ENCODE data around the gene SHISA5. TPM values are rescaled to one million over a fixed set of nuclear protein-coding genes. Genes with fewer than 3 reads are reported as not detected.
A peak's percentile ranks its signal among the peaks of the same experiment; 100 is the strongest.

SHISA5 gene
- total RNA-seq, 1 experiment from 2014 or later, result 174 TPM

DNA sequence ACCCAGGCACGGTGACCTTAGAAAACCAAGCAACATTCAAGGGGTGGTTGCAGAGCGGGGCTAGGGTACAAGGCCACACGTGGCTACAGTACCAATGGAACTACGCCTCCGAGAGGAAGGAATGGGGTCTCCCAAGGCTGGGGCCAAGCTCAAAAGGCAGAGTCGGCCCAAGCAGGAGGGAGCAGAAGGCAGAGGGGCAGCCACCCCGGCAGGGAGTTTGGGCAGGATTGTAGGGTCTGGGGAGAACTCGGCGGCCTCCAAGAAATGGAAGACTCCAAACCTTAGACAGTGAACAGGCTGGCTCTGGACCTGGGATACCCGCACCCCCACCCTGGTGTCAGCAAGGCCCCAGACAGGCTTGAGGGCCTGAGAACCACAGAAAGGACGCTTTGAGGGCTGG, 28.8 kb downstream of the SHISA5 start:
- H4K91ac ChIP-seq (ENCODE audit: insufficient read length, low read depth, low read length), result peak overlapping the region; percentile 3
- H2BK15ac ChIP-seq (ENCODE audit: low read depth, low read length), result no peak overlapping the region
- DNase-seq, result no peak
- no peak overlapping the region for H2BK20ac ChIP-seq (ENCODE audit: low read depth, low read length, poor library complexity, severe bottlenecking)
- H3K4ac ChIP-seq (ENCODE audit: low read depth, low read length), result no peak overlapping the region
- H3K27me3 ChIP-seq (ENCODE audit: insufficient read depth, low read length), result no peaks in the 10 kb centered on the region
- Mint-ChIP-seq H3K4me3 (no peak overlapping the region; a peak in 1 of 5 replicates), H3K9me3 (no peaks in the 10 kb centered on the region; a peak in 1 of 5 replicates), H3K4me1 (peaks cover 43 to 47% of the 10 kb centered on the region in 2 experiments), H3K27ac (peak overlapping the region; percentile 89 to 97 (median 92)), H3K36me3 (ENCODE audit: insufficient read depth in 1 of 3, low read depth in 3 of 3) (peaks cover 3 to 6% (median 5%) of the 10 kb centered on the region in 3 experiments; a peak in 5 of 7 replicates), H3K27me3 (ENCODE audit: low read depth) (no peaks in the 10 kb centered on the region)
- no peak overlapping the region for H3K56ac ChIP-seq (ENCODE audit: insufficient read length, low read depth, low read length)
- peak overlapping the region; percentile 71 for H2BK12ac ChIP-seq (ENCODE audit: insufficient read length, low read depth, low read length)
- peaks cover 7% of the 10 kb centered on the region; the same call in 1 of the 2 replicates for H3K4me1 ChIP-seq (ENCODE audit: insufficient read depth, low read length)
- H2AFZ ChIP-seq (ENCODE audit: low read length), result no peak overlapping the region
- H3K9me3 ChIP-seq (ENCODE audit: control insufficient read depth, low read depth, low read length), result no peaks in the 10 kb centered on the region
- H3T11ph ChIP-seq (ENCODE audit: low read length), result no peak overlapping the region
- peak overlapping the region; percentile 30; the same call in 1 of the 2 replicates for H3K14ac ChIP-seq (ENCODE audit: insufficient read depth, low read length)
- no peak overlapping the region for H4K5ac ChIP-seq (ENCODE audit: insufficient read length, low read depth, low read length)
- H3K27ac ChIP-seq (ENCODE audit: insufficient read length, low read depth, low read length), result peak overlapping the region; percentile 9
- H3K79me1 ChIP-seq (ENCODE audit: insufficient read depth, low read depth, low read length, poor library complexity, severe bottlenecking), result no peaks in the 10 kb centered on the region
- H4K20me1 ChIP-seq (ENCODE audit: control insufficient read depth, insufficient read depth, insufficient read length), result no peaks in the 10 kb centered on the region
- H3K79me2 ChIP-seq (ENCODE audit: insufficient read depth, low read length), result no peaks in the 10 kb centered on the region
- H2AK5ac ChIP-seq (ENCODE audit: insufficient read length, low read length), result no peak overlapping the region
- H2BK120ac ChIP-seq (ENCODE audit: low read depth, low read length, poor library complexity, severe bottlenecking), result no peak overlapping the region
- WGBS (ENCODE audit: extremely low coverage, insufficient read length, low lambda C conversion rate), result no CpG with 5 or more reads among the region's 11 CpGs
- no peak overlapping the region for H4K8ac ChIP-seq (replicated peaks; ENCODE audit: insufficient read length, low read depth, low read length)
- TF ChIP-seq, protein P1, sequence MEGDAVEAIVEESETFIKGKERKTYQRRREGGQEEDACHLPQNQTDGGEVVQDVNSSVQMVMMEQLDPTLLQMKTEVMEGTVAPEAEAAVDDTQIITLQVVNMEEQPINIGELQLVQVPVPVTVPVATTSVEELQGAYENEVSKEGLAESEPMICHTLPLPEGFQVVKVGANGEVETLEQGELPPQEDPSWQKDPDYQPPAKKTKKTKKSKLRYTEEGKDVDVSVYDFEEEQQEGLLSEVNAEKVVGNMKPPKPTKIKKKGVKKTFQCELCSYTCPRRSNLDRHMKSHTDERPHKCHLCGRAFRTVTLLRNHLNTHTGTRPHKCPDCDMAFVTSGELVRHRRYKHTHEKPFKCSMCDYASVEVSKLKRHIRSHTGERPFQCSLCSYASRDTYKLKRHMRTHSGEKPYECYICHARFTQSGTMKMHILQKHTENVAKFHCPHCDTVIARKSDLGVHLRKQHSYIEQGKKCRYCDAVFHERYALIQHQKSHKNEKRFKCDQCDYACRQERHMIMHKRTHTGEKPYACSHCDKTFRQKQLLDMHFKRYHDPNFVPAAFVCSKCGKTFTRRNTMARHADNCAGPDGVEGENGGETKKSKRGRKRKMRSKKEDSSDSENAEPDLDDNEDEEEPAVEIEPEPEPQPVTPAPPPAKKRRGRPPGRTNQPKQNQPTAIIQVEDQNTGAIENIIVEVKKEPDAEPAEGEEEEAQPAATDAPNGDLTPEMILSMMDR (conservative IDR thresholded peaks at IDR 0.05), result peak; percentile 35; the same call in 2 of the 3 replicates
- H3K23me2 ChIP-seq (ENCODE audit: insufficient read length, low read depth, low read length, poor library complexity, severe bottlenecking), result peaks cover 5% of the 10 kb centered on the region
- no peak overlapping the region for H3K23ac ChIP-seq (ENCODE audit: insufficient read length, low read depth, low read length)
- H2BK5ac ChIP-seq (ENCODE audit: insufficient read length, low read length), result no peak overlapping the region
- H3K9ac ChIP-seq (ENCODE audit: extremely low read depth, insufficient read length, low read length), result no peak overlapping the region
- peak overlapping the region; percentile 1 for H3K18ac ChIP-seq (ENCODE audit: insufficient read length, low read depth, low read length)
- H3K4me2 ChIP-seq (ENCODE audit: insufficient read depth, insufficient read length, low read length), result peak overlapping the region; percentile 11

Measured in H9 (cell line).